IMR-90 (cell line): ENCODE results near the gene CCL15. TPM values are rescaled to one million over a fixed set of nuclear protein-coding genes. Genes with fewer than 3 reads are reported as not detected.

Experiments
- ATAC-seq: fragments of 200-7000 bp; cut with Tn5 transposase; 2 replicates; pipeline ENCODE4 v1.9.1; 2020; ENCODE audit warnings: low read depth, mild to moderate bottlenecking, moderate library complexity
- BruUV-seq: library from RNA; stranded (reverse); fragments of 400-500 nt; replicated peaks from 2 replicates; lab custom pipeline; 2021; lab: Mats Ljungman, UMichigan
- CTCF ChIA-PET: fragments of 300-600 bp; formaldehyde crosslinking; extraction: SDS; loops from one replicate; lab custom pipeline; 2021; ENCODE audit warnings: antibody characterized with exemption; lab: Yijun Ruan, JAX
- POLR2A ChIA-PET: fragments of 300-600 bp; sonication (Branson Sonifier 250); formaldehyde crosslinking; loops from one replicate; lab custom pipeline; 2022; ENCODE audit warnings: antibody characterized with exemption; ENCODE audit not compliant: unreplicated experiment; lab: Charles Lee
- DNase-seq: peaks from one replicate; pipeline ENCODE4 v3.0.0; 2013
- H2AFZ ChIP-seq: replicated peaks from 2 replicates; pipeline ENCODE3; 2013; ENCODE audit warnings: low read length, mild to moderate bottlenecking; ENCODE audit not compliant: poor library complexity
- H2AK5ac ChIP-seq: 2 replicates; pipeline ENCODE4 v1.6.1; 2013; ENCODE audit warnings: low read depth, low read length, inconsistent platforms
- H2AK9ac ChIP-seq: replicated peaks from 2 replicates; pipeline ENCODE3; 2013; ENCODE audit warnings: mild to moderate bottlenecking, low read depth, low read length, moderate library complexity; ENCODE audit not compliant: poor library complexity
- H2BK120ac ChIP-seq: 2 replicates; pipeline ENCODE4 v1.6.1; 2013; ENCODE audit warnings: low read depth, low read length, inconsistent platforms
- H2BK15ac ChIP-seq: 3 replicates; pipeline ENCODE4 v1.6.1; 2013; ENCODE audit warnings: low read depth, low read length, inconsistent platforms
- H2BK20ac ChIP-seq: 2 replicates; pipeline ENCODE4 v1.6.1; 2013; ENCODE audit warnings: low read depth, mild to moderate bottlenecking, inconsistent platforms, low read length, moderate library complexity
- H2BK5ac ChIP-seq: 2 replicates; pipeline ENCODE4 v1.6.1; 2013; ENCODE audit warnings: mild to moderate bottlenecking, low read depth, low read length, inconsistent platforms; ENCODE audit not compliant: poor library complexity, severe bottlenecking
- H3K14ac ChIP-seq: replicated peaks from 2 replicates; pipeline ENCODE4 v1.6.1; 2013; ENCODE audit warnings: low read depth, low read length, inconsistent platforms
- H3K18ac ChIP-seq: 2 replicates; pipeline ENCODE4 v1.6.1; 2013; ENCODE audit warnings: low read depth, low read length, control low read depth
- H3K23ac ChIP-seq: 2 replicates; pipeline ENCODE4 v1.6.1; 2013; ENCODE audit warnings: low read depth, low read length, inconsistent platforms
- H3K27ac ChIP-seq: 2 replicates; pipeline ENCODE4 v1.5.1; 2013; ENCODE audit warnings: mild to moderate bottlenecking, control low read depth, low read length; ENCODE audit not compliant: insufficient read depth
- H3K27me3 ChIP-seq: 2 replicates; pipeline ENCODE4 v1.6.1; 2013; ENCODE audit warnings: low read length; ENCODE audit not compliant: control insufficient read depth, insufficient read depth
- H3K36me3 ChIP-seq: 2 replicates; pipeline ENCODE4 v1.6.1; 2013; ENCODE audit warnings: low read length, mixed read lengths; ENCODE audit not compliant: control insufficient read depth, insufficient read depth
- H3K4ac ChIP-seq: 2 replicates; pipeline ENCODE4 v1.6.1; 2013; ENCODE audit warnings: low read depth, low read length, inconsistent platforms
- H3K4me1 ChIP-seq: 2 replicates; pipeline ENCODE4 v1.6.1; 2013; ENCODE audit warnings: low read length, mixed read lengths; ENCODE audit not compliant: control insufficient read depth, insufficient read depth
- H3K4me2 ChIP-seq: 2 replicates; pipeline ENCODE4 v1.6.1; 2013; ENCODE audit warnings: low read depth, mild to moderate bottlenecking, control low read depth, low read length, moderate library complexity
- H3K4me3 ChIP-seq: 2 replicates; pipeline ENCODE4 v1.5.1; 2013; ENCODE audit warnings: low read depth, mild to moderate bottlenecking, control low read depth, low read length, moderate library complexity; ENCODE audit not compliant: insufficient read depth
- H3K56ac ChIP-seq: 2 replicates; pipeline ENCODE4 v1.6.1; 2013; ENCODE audit warnings: low read length, inconsistent platforms; ENCODE audit not compliant: insufficient read depth; ENCODE audit errors: extremely low read depth
- H3K79me1 ChIP-seq, 2 experiments: 2 replicates each; pipeline ENCODE4 v1.6.1; 2013; ENCODE audit warnings: low read length in 2 of 2, inconsistent platforms in 1 of 2, low read depth in 1 of 2
- H3K9ac ChIP-seq: 2 replicates; pipeline ENCODE4 v1.6.1; 2013; ENCODE audit warnings: low read depth, low read length, control low read depth
- H3K9me1 ChIP-seq: 2 replicates; pipeline ENCODE4 v1.6.1; 2013; ENCODE audit warnings: low read length, inconsistent platforms; ENCODE audit not compliant: insufficient read depth
- H3K9me3 ChIP-seq: 2 replicates; pipeline ENCODE4 v1.6.1; 2013; ENCODE audit warnings: low read length; ENCODE audit not compliant: control insufficient read depth, insufficient read depth
- H4K20me1 ChIP-seq: 2 replicates; pipeline ENCODE4 v1.6.1; 2013; ENCODE audit warnings: low read length, inconsistent platforms; ENCODE audit not compliant: insufficient read depth
- H4K5ac ChIP-seq: 2 replicates; pipeline ENCODE4 v1.6.1; 2013; ENCODE audit warnings: mild to moderate bottlenecking, low read depth, low read length, control low read depth
- H4K8ac ChIP-seq, 2 experiments: 2 replicates each; pipeline ENCODE4 v1.6.1; 2013; ENCODE audit warnings: low read depth in 2 of 2, low read length in 2 of 2, control low read depth in 1 of 2, inconsistent platforms in 1 of 2
- H4K91ac ChIP-seq: 2 replicates; pipeline ENCODE4 v1.6.1; 2013; ENCODE audit warnings: low read depth, low read length, inconsistent platforms; ENCODE audit not compliant: insufficient read depth
- BHLHE40 ChIP-seq: fragments of 150-350 bp; IDR thresholded peaks from 2 replicates; pipeline ENCODE4 v1.6.1; 2016; ENCODE audit warnings: mild to moderate bottlenecking, low read depth, low read length
- CEBPB ChIP-seq: IDR thresholded peaks from 2 replicates; pipeline ENCODE4 v1.6.1; 2012; ENCODE audit warnings: low read depth, low read length, improper control_type of control experiment
- CHD1 ChIP-seq: IDR thresholded peaks from 2 replicates; pipeline ENCODE4 v1.6.1; 2012; ENCODE audit warnings: low read depth, low read length, improper control_type of control experiment
- CTCF ChIP-seq: conservative IDR thresholded peaks from 2 replicates; pipeline ENCODE4 v1.5.1; 2012; ENCODE audit warnings: mild to moderate bottlenecking, low read depth, low read length, improper control_type of control experiment
- ELK1 ChIP-seq: fragments of 150-350 bp; IDR thresholded peaks from 2 replicates; pipeline ENCODE4 v1.6.1; 2016; ENCODE audit warnings: low read depth, mild to moderate bottlenecking, low read length, moderate library complexity, borderline replicate concordance
- FOS ChIP-seq: fragments of 150-350 bp; IDR thresholded peaks from 2 replicates; pipeline ENCODE4 v1.6.1; 2016; ENCODE audit warnings: low read depth, low read length
- MAZ ChIP-seq: IDR thresholded peaks from 2 replicates; pipeline ENCODE4 v1.6.1; 2012; ENCODE audit warnings: low read depth, mild to moderate bottlenecking, low read length, improper control_type of control experiment, moderate library complexity, borderline replicate concordance
- MXI1 ChIP-seq: IDR thresholded peaks from 2 replicates; pipeline ENCODE4 v1.6.1; 2012; ENCODE audit warnings: low read depth, mild to moderate bottlenecking, low read length, moderate library complexity, borderline replicate concordance
- NFE2L2 ChIP-seq: fragments of 150-350 bp; IDR thresholded peaks from 2 replicates; pipeline ENCODE4 v1.6.1; 2016; ENCODE audit warnings: low read depth, mild to moderate bottlenecking, low read length
- POLR2A ChIP-seq: IDR thresholded peaks from 2 replicates; pipeline ENCODE4 v1.6.1; 2012; ENCODE audit warnings: mild to moderate bottlenecking, low read depth, low read length
- RAD21 ChIP-seq: IDR thresholded peaks from 2 replicates; pipeline ENCODE4 v1.6.1; 2012; ENCODE audit warnings: low read length, improper control_type of control experiment
- RCOR1 ChIP-seq: IDR thresholded peaks from 2 replicates; pipeline ENCODE4 v1.6.1; 2012; ENCODE audit warnings: mild to moderate bottlenecking, low read length, improper control_type of control experiment; ENCODE audit not compliant: insufficient replicate concordance
- RFX5 ChIP-seq: IDR thresholded peaks from 2 replicates; pipeline ENCODE4 v1.8.0; 2012; ENCODE audit warnings: low read depth, mild to moderate bottlenecking, low read length, moderate library complexity
- SMC3 ChIP-seq: fragments of 150-350 bp; IDR thresholded peaks from 2 replicates; pipeline ENCODE4 v1.6.1; 2016; ENCODE audit warnings: low read depth, mild to moderate bottlenecking, antibody characterized with exemption, low read length, moderate library complexity
- USF2 ChIP-seq: fragments of 150-350 bp; IDR thresholded peaks from 2 replicates; pipeline ENCODE4 v1.6.1; 2017; ENCODE audit warnings: mild to moderate bottlenecking, antibody characterized with exemption, low read length, low read depth
- WGBS, 2 experiments: methylation state at CpG; one replicate each; pipeline versions ENCODE4 v1.1.5 to v1.1.7; 2013; ENCODE audit warnings: missing lambda C conversion rate in 2 of 2; ENCODE audit not compliant: insufficient read length in 1 of 2; ENCODE audit errors: extremely low coverage in 2 of 2; 5-methylcytosine and 5-hydroxymethylcytosine counted together
- dilution Hi-C: fragments of 300-500 bp; cut with HindIII; formaldehyde crosslinking; loops from one replicate; pipeline ENCODE4 v1.14.3; 2018; ENCODE audit warnings: low sequenced_read_pairs; ENCODE audit not compliant: unreplicated experiment
- in situ Hi-C: fragments of 300-500 bp; cut with MboI; formaldehyde crosslinking; loops from 3 replicates; pipeline ENCODE4 v1.14.3; 2019; ENCODE audit warnings: low sequenced_read_pairs, inconsistent platforms, mixed read lengths
- intact Hi-C: fragments of 100-400 bp; cut with micrococcal nuclease; formaldehyde crosslinking; loops from 2 replicates; pipeline ENCODE4 v1.10.0; 2022
- polyA plus RNA-seq, 3 experiments: library from polyadenylated mRNA; depleted of rRNA; stranded (reverse); fragments of >200 nt; gene quantifications; 2 replicates each; pipeline ENCODE4 v1.2.3, GENCODE V29; 2012; ENCODE audit warnings: low replicate concordance in 1 of 3
- total RNA-seq: library from RNA; depleted of rRNA; stranded (reverse); fragments of >200 nt; gene quantifications from 2 replicates; pipeline ENCODE4 v1.2.3, GENCODE V29; 2012

Gene CCL15
- total and polyA plus RNA-seq, 2 of the 4 experiments (the other 2 are of a cell fraction): not detected

GRCh38 chr17:36036235-36036634, 34.9 kb upstream of the CCL15 start:
- Histone ChIP-seq H3K4ac (no peak overlapping the region), H2AK5ac (no peak overlapping the region), H3K18ac (no peak overlapping the region), H3K79me1 (no peaks in the 10 kb centered on the region), H3K27me3 (no peaks in the 10 kb centered on the region), H3K56ac (no peak overlapping the region), H3K4me3 (no peak overlapping the region), H2BK15ac (no peak overlapping the region), H2BK120ac (no peak overlapping the region), H3K4me1 (no peaks in the 10 kb centered on the region), H3K36me3 (no peaks in the 10 kb centered on the region), H4K20me1 (no peaks in the 10 kb centered on the region), H3K9me3 (no peaks in the 10 kb centered on the region), H4K5ac (no peak overlapping the region), H3K27ac (no peak overlapping the region), H2BK20ac (no peak overlapping the region), H3K9me1 (no peaks in the 10 kb centered on the region), H3K14ac (no peak overlapping the region), H3K9ac (no peak overlapping the region), H3K23ac (no peak overlapping the region), H2AK9ac (no peak overlapping the region), H2AFZ (no peak overlapping the region), H2BK5ac (no peak overlapping the region), H3K4me2 (no peak overlapping the region), H4K91ac (no peak overlapping the region), H4K8ac (no peak overlapping the region)
- TF ChIP-seq POLR2A: no peak
- no peak for TF ChIP-seq FOS
- TF ChIP-seq CTCF: no peak
- no peak for TF ChIP-seq NFE2L2
- TF ChIP-seq RAD21: no peak
- TF ChIP-seq MXI1: no peak
- TF ChIP-seq RFX5: no peak
- TF ChIP-seq CEBPB: no peak
- TF ChIP-seq BHLHE40: no peak
- TF ChIP-seq USF2: no peak
- TF ChIP-seq SMC3: no peak
- no peak for TF ChIP-seq ELK1
- TF ChIP-seq MAZ: no peak
- no peak for TF ChIP-seq CHD1
- TF ChIP-seq RCOR1: no peak
- intact Hi-C loops: no loop called here
- WGBS, 2 experiments: no CpG with 5 or more reads among the region's 4 CpGs
- ATAC-seq (no peak), DNase-seq (no peak)
- in situ Hi-C loops: no loop called here
- dilution Hi-C loops: no loop called here
- no TSS peak for BruUV-seq
- POLR2A ChIA-PET: no interaction called here
- CTCF ChIA-PET: no interaction called here
